ENCODE measurements around the gene LRRC3. TPM values are rescaled to one million over a fixed set of nuclear protein-coding genes. Genes with fewer than 3 reads are reported as not detected.

The LRRC3 gene
- polyA plus RNA-seq, 1 experiment = 0.59 TPM

DNA sequence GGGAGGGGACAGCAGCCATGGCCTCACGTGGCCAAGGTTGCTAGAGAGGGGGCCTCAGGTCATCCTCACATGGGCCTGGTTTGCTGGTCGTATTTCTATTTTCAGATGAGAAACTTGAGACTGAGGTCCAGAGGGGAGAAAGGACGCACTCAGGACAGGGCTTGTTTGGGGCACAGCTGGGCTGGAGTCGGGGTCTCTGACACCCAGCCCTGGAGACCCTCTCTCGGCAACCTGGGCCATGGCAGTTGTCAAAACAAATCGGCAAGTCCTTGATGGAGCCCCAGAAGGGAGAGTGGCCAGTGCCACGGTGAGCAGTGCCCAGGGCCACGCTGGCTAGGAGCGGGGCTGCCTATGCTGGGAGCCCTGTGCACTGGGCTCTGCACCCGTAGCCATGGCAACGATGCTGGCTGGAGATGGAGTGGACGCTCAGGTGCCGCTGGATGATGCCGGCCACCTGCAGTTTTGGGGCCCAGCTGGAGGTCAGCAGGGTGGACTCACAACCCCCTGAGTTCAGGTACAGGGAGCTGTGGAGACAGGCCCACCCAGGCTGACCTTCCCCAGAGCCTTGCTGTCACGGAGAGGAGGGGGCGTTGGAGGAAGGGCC lies 11.1 kb downstream of the LRRC3 start:
- Histone ChIP-seq H3K36me3 (ENCODE audit: control insufficient read depth, insufficient read depth, low read length) (no peaks in the 10 kb centered on the region), H3K4me3 (ENCODE audit: low read depth, low read length) (no peak overlapping the region), H3K27me3 (ENCODE audit: control insufficient read depth, insufficient read depth, low read length) (no peaks in the 10 kb centered on the region)
- POLR2A ChIA-PET = no interaction called here
- DNase-seq (ENCODE audit: low read depth) = no peak
- CTCF ChIA-PET = no interaction called here
- TF ChIP-seq, protein P1, sequence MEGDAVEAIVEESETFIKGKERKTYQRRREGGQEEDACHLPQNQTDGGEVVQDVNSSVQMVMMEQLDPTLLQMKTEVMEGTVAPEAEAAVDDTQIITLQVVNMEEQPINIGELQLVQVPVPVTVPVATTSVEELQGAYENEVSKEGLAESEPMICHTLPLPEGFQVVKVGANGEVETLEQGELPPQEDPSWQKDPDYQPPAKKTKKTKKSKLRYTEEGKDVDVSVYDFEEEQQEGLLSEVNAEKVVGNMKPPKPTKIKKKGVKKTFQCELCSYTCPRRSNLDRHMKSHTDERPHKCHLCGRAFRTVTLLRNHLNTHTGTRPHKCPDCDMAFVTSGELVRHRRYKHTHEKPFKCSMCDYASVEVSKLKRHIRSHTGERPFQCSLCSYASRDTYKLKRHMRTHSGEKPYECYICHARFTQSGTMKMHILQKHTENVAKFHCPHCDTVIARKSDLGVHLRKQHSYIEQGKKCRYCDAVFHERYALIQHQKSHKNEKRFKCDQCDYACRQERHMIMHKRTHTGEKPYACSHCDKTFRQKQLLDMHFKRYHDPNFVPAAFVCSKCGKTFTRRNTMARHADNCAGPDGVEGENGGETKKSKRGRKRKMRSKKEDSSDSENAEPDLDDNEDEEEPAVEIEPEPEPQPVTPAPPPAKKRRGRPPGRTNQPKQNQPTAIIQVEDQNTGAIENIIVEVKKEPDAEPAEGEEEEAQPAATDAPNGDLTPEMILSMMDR (IDR thresholded peaks at IDR 0.05; ENCODE audit: insufficient read depth, low read depth, low read length) = no peak

DNA sequence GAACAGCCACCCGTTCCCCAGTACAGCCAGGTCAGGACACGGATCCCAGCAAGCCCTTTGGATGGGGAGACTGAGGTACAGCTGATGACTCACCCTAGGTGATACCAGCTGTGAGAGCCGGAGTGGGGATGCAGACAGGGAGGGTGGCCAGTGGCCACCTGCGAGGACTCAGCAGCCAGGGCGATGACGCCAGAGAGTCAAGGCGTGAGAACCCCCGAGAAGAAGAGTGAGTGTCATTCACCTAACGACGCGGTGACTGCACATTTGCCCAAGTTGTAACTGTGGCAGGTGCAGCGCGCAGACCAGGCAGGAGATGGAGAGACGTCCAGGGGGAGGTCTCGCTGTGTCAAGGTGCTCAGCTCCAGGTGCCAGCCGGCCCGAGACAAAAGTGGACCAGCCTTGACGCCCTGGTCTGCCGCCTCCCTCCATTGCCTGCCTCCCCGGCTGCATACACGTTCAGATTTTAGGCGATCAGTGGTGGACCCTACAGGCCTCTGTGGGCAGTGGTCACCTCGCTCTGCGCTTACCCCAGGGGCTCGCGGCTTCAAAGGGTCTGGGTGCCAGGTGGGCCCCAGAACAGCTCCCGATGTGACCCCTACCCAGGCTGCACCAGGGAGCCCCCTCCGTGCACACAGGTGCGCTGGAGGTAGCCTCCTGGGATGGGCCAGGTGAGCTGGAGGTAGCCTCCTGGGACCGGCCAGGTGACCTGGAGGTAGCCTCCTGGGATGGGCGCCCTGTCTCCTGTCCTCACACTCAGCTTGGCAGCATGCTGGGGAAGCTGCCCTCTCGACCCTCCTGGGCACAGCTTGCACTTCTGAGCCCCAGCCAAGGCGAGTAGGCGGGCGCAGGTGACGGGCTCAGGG lies 11.9 kb downstream of the LRRC3 start:
- no peak overlapping the region for H3K4me3 ChIP-seq (ENCODE audit: low read depth, low read length)
- H3K36me3 ChIP-seq (ENCODE audit: control insufficient read depth, insufficient read depth, low read length) = no peaks in the 10 kb centered on the region
- CTCF ChIA-PET = no interaction called here
- H3K27me3 ChIP-seq (ENCODE audit: control insufficient read depth, insufficient read depth, low read length) = no peaks in the 10 kb centered on the region
- POLR2A ChIA-PET = no interaction called here
- no peak for DNase-seq (ENCODE audit: low read depth)
- TF ChIP-seq, protein P1 (IDR thresholded peaks at IDR 0.05; ENCODE audit: insufficient read depth, low read depth, low read length) = no peak

DNA sequence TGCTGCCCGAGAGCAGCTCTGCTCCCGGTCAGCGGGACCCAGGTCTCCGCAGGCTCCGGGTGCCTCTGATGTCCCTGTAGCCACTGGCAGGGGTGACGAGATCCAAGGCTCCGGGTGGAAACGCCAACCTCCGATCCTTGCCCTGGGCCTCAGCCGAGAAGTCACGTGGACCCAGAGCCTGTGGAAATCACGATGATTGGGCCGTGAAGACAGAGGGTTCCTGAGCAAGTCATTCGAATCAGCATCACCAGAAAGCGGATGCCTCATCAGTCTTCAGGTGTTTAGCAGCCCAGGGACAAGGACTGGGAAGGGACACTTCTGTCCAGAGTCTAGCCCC lies 12.5 kb downstream of the LRRC3 start:
- no peak for DNase-seq (ENCODE audit: low read depth)
- Histone ChIP-seq H3K27me3 (ENCODE audit: control insufficient read depth, insufficient read depth, low read length) (no peaks in the 10 kb centered on the region), H3K36me3 (ENCODE audit: control insufficient read depth, insufficient read depth, low read length) (no peaks in the 10 kb centered on the region), H3K4me3 (ENCODE audit: low read depth, low read length) (no peak overlapping the region)
- TF ChIP-seq, protein P1 (IDR thresholded peaks at IDR 0.05; ENCODE audit: insufficient read depth, low read depth, low read length) = no peak
- ChIA-PET POLR2A (no interaction called here), CTCF (no interaction called here)

DNA sequence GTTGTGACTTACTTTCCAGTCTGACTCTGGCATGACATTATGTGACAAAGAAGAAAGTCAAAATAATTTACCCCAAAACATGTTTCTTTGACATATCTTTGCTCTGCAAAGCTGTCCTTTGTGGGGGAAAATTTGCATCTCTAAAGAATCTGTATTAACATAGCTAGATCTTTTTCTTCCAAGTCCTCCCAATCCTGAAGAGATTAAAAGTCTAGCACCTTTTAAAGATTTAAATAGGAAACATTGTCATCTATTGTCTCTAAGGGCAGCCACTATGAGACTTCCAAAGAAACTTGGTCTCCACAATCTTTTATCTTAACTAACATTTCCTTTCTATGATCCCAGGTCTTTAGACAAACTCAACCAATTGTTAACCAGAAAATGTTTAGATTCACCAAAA lies 16.0 kb downstream of the LRRC3 start:
- POLR2A ChIA-PET = no interaction called here
- H3K4me3 ChIP-seq (ENCODE audit: low read depth, low read length) = no peak overlapping the region
- TF ChIP-seq, protein P1 (IDR thresholded peaks at IDR 0.05; ENCODE audit: insufficient read depth, low read depth, low read length) = no peak
- H3K36me3 ChIP-seq (ENCODE audit: control insufficient read depth, insufficient read depth, low read length) = no peaks in the 10 kb centered on the region
- H3K27me3 ChIP-seq (ENCODE audit: control insufficient read depth, insufficient read depth, low read length) = peaks cover 2% of the 10 kb centered on the region; the same call in 1 of the 2 replicates
- DNase-seq (ENCODE audit: low read depth) = no peak
- CTCF ChIA-PET = no interaction called here

DNA sequence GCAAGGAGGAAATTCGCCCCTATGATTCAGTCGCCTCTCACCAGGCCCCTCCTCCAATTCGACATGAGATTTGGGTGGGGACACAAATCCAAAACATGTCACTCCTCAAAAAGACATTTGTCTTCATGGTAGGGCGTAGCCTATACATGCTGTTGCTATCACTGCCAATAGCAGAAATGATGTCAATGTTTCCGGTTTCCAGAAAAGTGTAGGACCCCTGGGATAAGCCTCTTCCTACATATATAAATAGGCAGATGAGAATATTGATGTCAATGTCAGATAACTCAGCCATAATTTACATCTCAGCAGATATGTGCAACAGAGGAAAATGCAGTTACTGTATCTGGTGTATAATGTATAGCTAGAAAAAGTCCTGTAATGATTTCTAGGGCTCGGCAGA lies 16.7 kb downstream of the LRRC3 start:
- TF ChIP-seq, protein P1 (IDR thresholded peaks at IDR 0.05; ENCODE audit: insufficient read depth, low read depth, low read length) = no peak
- CTCF ChIA-PET = no interaction called here
- H3K27me3 ChIP-seq (ENCODE audit: control insufficient read depth, insufficient read depth, low read length) = peaks cover 4% of the 10 kb centered on the region; the same call in 1 of the 2 replicates

More for the DNA sequence above, 16.7 kb downstream of the LRRC3 start:
- no peak overlapping the region for H3K4me3 ChIP-seq (ENCODE audit: low read depth, low read length)
- H3K36me3 ChIP-seq (ENCODE audit: control insufficient read depth, insufficient read depth, low read length) = no peaks in the 10 kb centered on the region
- no peak for DNase-seq (ENCODE audit: low read depth)
- POLR2A ChIA-PET = no interaction called here
